HCT116 (cell line): ENCODE data around the gene TSPAN2. TPM values are rescaled to one million over a fixed set of nuclear protein-coding genes. Genes with fewer than 3 reads are reported as not detected.

Source experiments
- ATAC-seq: fragments of 200-7000 bp; cut with Tn5 transposase; 2 replicates; pipeline ENCODE4 v1.9.1; 2020; ENCODE audit warnings: mild to moderate bottlenecking, moderate library complexity
- BruUV-seq: library from RNA; stranded (reverse); fragments of 400-500 nt; replicated peaks from 2 replicates; lab custom pipeline; 2021; lab: Mats Ljungman, UMichigan
- CTCF ChIA-PET: fragments of 300-600 bp; sonication (Branson Sonifier 250); formaldehyde crosslinking; loops from one replicate; lab custom pipeline; 2021; ENCODE audit warnings: antibody characterized with exemption; lab: Charles Lee
- POLR2A ChIA-PET: fragments of 300-600, 350-600 bp; sonication (Branson Sonifier 250); formaldehyde crosslinking; loops from one replicate; lab custom pipeline; 2021; ENCODE audit warnings: antibody characterized with exemption; lab: Charles Lee
- RAD21 ChIA-PET, 2 experiments: fragments of 300-600 bp; sonication (Branson Sonifier 250); formaldehyde crosslinking; loops; one replicate each; lab custom pipeline; 2023; ENCODE audit warnings: low total read pairs in 2 of 2; ENCODE audit not compliant: uncharacterized antibody in 2 of 2, unreplicated experiment in 2 of 2, low non-redundant PET in 1 of 2; lab: Charles Lee
- DNase-seq: peaks from one replicate; pipeline ENCODE4 v3.0.0-alpha.2; 2010; ENCODE audit warnings: low read depth, low spot score
- H2AFZ ChIP-seq: fragments of 200-600 bp; shearing (Covaris generic), sonication (generic); 2 replicates; pipeline ENCODE4 v1.6.1; 2017; ENCODE audit warnings: low read depth, mixed run types, mixed read lengths, antibody characterized with exemption, low read length; ENCODE audit not compliant: poor library complexity, severe bottlenecking
- H3K27ac ChIP-seq: 2 replicates; pipeline ENCODE4 v1.5.1; 2012; ENCODE audit warnings: low read depth, low read length
- H3K27me3 ChIP-seq: fragments of 200-600 bp; sonication (generic); 2 replicates; pipeline ENCODE4 v1.6.1; 2016; ENCODE audit warnings: mixed run types, low read length, mixed read lengths; ENCODE audit not compliant: insufficient read depth
- H3K36me3 ChIP-seq, 2 experiments: fragments of 200-500 bp in 1 of 2; fragments of 200-600 bp in 1 of 2; sonication (Bioruptor generic) in 1 of 2; sonication (generic) in 1 of 2; 2 replicates each; pipeline versions ENCODE4 v1.5.1 to v1.6.1; 2014 to 2016; ENCODE audit warnings: low read length in 2 of 2, inconsistent platforms in 1 of 2, mixed read lengths in 1 of 2, mixed run types in 1 of 2; ENCODE audit not compliant: insufficient read depth in 2 of 2, control insufficient read depth in 1 of 2
- H3K4me1 ChIP-seq, 2 experiments: fragments of 200-600 bp in 1 of 2; sonication (generic) in 1 of 2; 2 replicates each; pipeline versions ENCODE4 v1.5.1 to v1.6.1; 2012 to 2017; ENCODE audit warnings: low read length in 2 of 2, inconsistent platforms in 1 of 2, mild to moderate bottlenecking in 1 of 2, mixed read lengths in 1 of 2, mixed run types in 1 of 2, moderate library complexity in 1 of 2; ENCODE audit not compliant: insufficient read depth in 2 of 2, control insufficient read depth in 1 of 2
- H3K4me2 ChIP-seq: fragments of 200-600 bp; sonication (generic); 2 replicates; pipeline ENCODE4 v1.6.1; 2017; ENCODE audit warnings: mixed run types, low read length, mixed read lengths
- H3K4me3 ChIP-seq, 2 experiments: fragments of 200-600 bp in 1 of 2; sonication (generic) in 1 of 2; replicated peaks in 1 of 2; 2 replicates each; pipeline ENCODE4 v1.5.1; 2011 to 2016; ENCODE audit warnings: low read length in 2 of 2, control low read depth in 1 of 2, low read depth in 1 of 2, mild to moderate bottlenecking in 1 of 2, mixed read lengths in 1 of 2, mixed run types in 1 of 2
- H3K79me2 ChIP-seq: fragments of 200-600 bp; sonication (generic); 2 replicates; pipeline ENCODE4 v1.6.1; 2017; ENCODE audit warnings: mild to moderate bottlenecking, mixed run types, low read length, moderate library complexity, mixed read lengths; ENCODE audit not compliant: insufficient read depth
- H3K9ac ChIP-seq: fragments of 200-600 bp; sonication (generic); 2 replicates; pipeline ENCODE4 v1.6.1; 2016; ENCODE audit warnings: low read length, mixed read lengths
- H3K9me2 ChIP-seq: fragments of 200-600 bp; sonication (generic), shearing (Covaris generic); 2 replicates; pipeline ENCODE4 v1.6.1; 2017; ENCODE audit warnings: mixed run types, mild to moderate bottlenecking, moderate library complexity; ENCODE audit not compliant: insufficient read depth
- H3K9me3 ChIP-seq, 2 experiments: fragments of 200-500 bp in 1 of 2; fragments of 200-600 bp in 1 of 2; sonication (Bioruptor generic) in 1 of 2; sonication (generic) in 1 of 2; 2 replicates each; pipeline ENCODE4 v1.6.1; 2014 to 2017; ENCODE audit warnings: low read length in 2 of 2, mixed read lengths in 2 of 2, inconsistent platforms in 1 of 2, low read depth in 1 of 2, mild to moderate bottlenecking in 1 of 2, mixed run types in 1 of 2, moderate library complexity in 1 of 2; ENCODE audit not compliant: control insufficient read depth in 1 of 2, insufficient read depth in 1 of 2
- H4K20me1 ChIP-seq: fragments of 200-600 bp; sonication (generic), shearing (Covaris generic); 2 replicates; pipeline ENCODE4 v1.6.1; 2017; ENCODE audit warnings: mixed run types, mild to moderate bottlenecking, moderate library complexity; ENCODE audit not compliant: insufficient read depth
- CBX3 ChIP-seq: IDR thresholded peaks from 2 replicates; pipeline ENCODE4 v1.6.1; 2012; ENCODE audit warnings: low read depth
- CEBPB ChIP-seq: IDR thresholded peaks from 2 replicates; pipeline ENCODE4 v1.6.1; 2012; ENCODE audit warnings: low read depth
- EGR1 ChIP-seq: IDR thresholded peaks from 2 replicates; pipeline ENCODE4 v1.6.1; 2012; ENCODE audit warnings: low read depth
- ELF1 ChIP-seq: IDR thresholded peaks from 2 replicates; pipeline ENCODE4 v1.6.1; 2012; ENCODE audit warnings: low read depth, borderline replicate concordance
- EZH2 ChIP-seq: fragments of 200-600 bp; sonication (generic); IDR thresholded peaks from 2 replicates; pipeline ENCODE4 v1.6.1; 2017; ENCODE audit warnings: antibody characterized with exemption, mixed run types
- EZH2phosphoT487 ChIP-seq: fragments of 200-600 bp; IDR thresholded peaks from 2 replicates; pipeline ENCODE4 v1.6.1; 2018; ENCODE audit warnings: antibody characterized with exemption, borderline replicate concordance
- FOSL1 ChIP-seq: IDR thresholded peaks from 2 replicates; pipeline ENCODE4 v1.6.1; 2012; ENCODE audit warnings: low read depth
- JUND ChIP-seq: IDR thresholded peaks from 2 replicates; pipeline ENCODE4 v1.6.1; 2012
- POLR2A ChIP-seq: IDR thresholded peaks from 2 replicates; pipeline ENCODE4 v1.7.0; 2011; ENCODE audit warnings: borderline replicate concordance; ENCODE audit not compliant: insufficient read depth, insufficient read length; ENCODE audit errors: extremely low read depth
- POLR2AphosphoS5 ChIP-seq: IDR thresholded peaks from 2 replicates; pipeline ENCODE4 v1.6.1; 2011; ENCODE audit warnings: mild to moderate bottlenecking, low read depth, low read length, moderate library complexity
- RAD21 ChIP-seq: IDR thresholded peaks from 2 replicates; pipeline ENCODE4 v1.6.1; 2012; ENCODE audit warnings: low read depth, mild to moderate bottlenecking
- SIN3A ChIP-seq: IDR thresholded peaks from 2 replicates; pipeline ENCODE4 v1.6.1; 2012; ENCODE audit warnings: low read depth
- SP1 ChIP-seq: IDR thresholded peaks from 2 replicates; pipeline ENCODE4 v1.6.1; 2012; ENCODE audit warnings: low read depth
- SRF ChIP-seq: IDR thresholded peaks from 2 replicates; pipeline ENCODE4 v1.6.1; 2012; ENCODE audit warnings: low read depth
- YY1 ChIP-seq: IDR thresholded peaks from 2 replicates; pipeline ENCODE4 v1.6.1; 2011; ENCODE audit warnings: low read length, low read depth, moderate library complexity, mild to moderate bottlenecking; ENCODE audit not compliant: insufficient replicate concordance; ENCODE audit errors: extremely low read depth
- ZFX ChIP-seq: fragments of 450-650 bp; IDR thresholded peaks from 2 replicates; pipeline ENCODE4 v1.6.1; 2017
- ZNF274 ChIP-seq: fragments of 200-500 bp; sonication (Bioruptor generic); IDR thresholded peaks from 2 replicates; pipeline ENCODE4 v1.6.1; 2014; ENCODE audit warnings: mild to moderate bottlenecking, low read depth, low read length, inconsistent platforms
- intact Hi-C: fragments of 100-400 bp; cut with micrococcal nuclease; formaldehyde crosslinking; loops from 2 replicates; pipeline ENCODE4 v1.10.0; 2022
- total RNA-seq: library from RNA; stranded (reverse); gene quantifications from one replicate; pipeline ENCODE4 v1.2.1, GENCODE V29; 2021; ENCODE audit not compliant: unreplicated experiment
- TF ChIP-seq, protein P1 (sequence below), 3 experiments: fragments of 200-600 bp in 1 of 3; sonication (generic) in 1 of 3; IDR thresholded peaks in 2 of 3; conservative IDR thresholded peaks in 1 of 3; 2 replicates each; pipeline ENCODE4 v1.5.1; 2012 to 2017; ENCODE audit warnings: low read depth in 2 of 3, low read length in 2 of 3, antibody characterized with exemption in 1 of 3, borderline replicate concordance in 1 of 3, control low read depth in 1 of 3, mild to moderate bottlenecking in 1 of 3, mixed read lengths in 1 of 3, mixed run types in 1 of 3, moderate library complexity in 1 of 3; ENCODE audit not compliant: insufficient read depth in 1 of 3
- TF ChIP-seq, protein P2 (sequence below): IDR thresholded peaks from 2 replicates; pipeline ENCODE4 v1.6.1; 2012

The TSPAN2 gene
- total RNA-seq, 1 experiment from 2014 or later, result 0.98 TPM

DNA sequence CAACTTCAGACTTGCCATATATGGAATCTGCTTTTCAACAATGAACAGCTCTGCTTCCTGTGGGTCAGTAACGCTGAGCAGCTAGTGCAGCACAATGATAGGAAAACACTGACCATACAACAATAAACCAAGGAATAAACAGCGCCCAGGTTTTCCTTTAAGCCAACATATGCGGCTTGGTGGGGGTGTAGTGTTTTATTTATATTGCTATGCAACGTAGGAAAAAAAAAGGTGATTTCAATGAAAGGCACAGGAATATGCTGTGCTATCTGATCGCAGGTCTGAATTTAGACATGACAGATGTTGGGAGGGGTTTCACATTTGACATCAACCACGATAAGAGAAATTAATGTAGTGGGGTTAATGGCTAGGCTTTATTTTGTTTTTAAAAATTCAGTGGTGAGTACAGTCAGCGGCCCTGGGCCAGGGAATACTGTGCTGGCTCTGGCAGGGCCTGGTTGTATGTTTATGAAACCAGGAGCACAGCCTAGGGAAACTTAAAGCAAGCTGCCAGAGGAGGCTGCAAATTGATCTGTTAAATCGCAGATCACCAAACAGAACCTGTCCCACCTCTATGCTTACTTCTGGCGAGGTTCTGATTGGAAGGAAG lies 4.3 kb downstream of the TSPAN2 start:
- Histone ChIP-seq H4K20me1 (no peaks in the 10 kb centered on the region), H3K36me3 (no peaks in the 10 kb centered on the region), H3K27ac (no peak overlapping the region), H3K4me2 (no peak overlapping the region), H3K9ac (no peak overlapping the region), H3K9me2 (no peaks in the 10 kb centered on the region), H3K4me1 (0 out of 4 replicates have a peak, but pooled peaks cover 0 to 4% of the 10 kb centered on the region in 2 experiments), H3K27me3 (no peaks in the 10 kb centered on the region), H3K4me3 (no peak overlapping the region), H3K9me3 (no peaks in the 10 kb centered on the region), H2AFZ (no peak overlapping the region), H3K79me2 (no peaks in the 10 kb centered on the region)
- ATAC-seq, result no peak
- ChIA-PET CTCF (no interaction called here), RAD21 (interaction anchor here in 1 of 2 experiments (0.5 kb wide), 1 partner anchor 34 kb away, joined by 3 read pairs; no protein-coding TSS in a partner anchor), POLR2A (no interaction called here)
- intact Hi-C loops, result no loop called here
- DNase-seq, result no peak
- BruUV-seq, result no TSS peak
- TF ChIP-seq CBX3, result no peak
- TF ChIP-seq RAD21, result no peak
- TF ChIP-seq CEBPB, result no peak
- TF ChIP-seq POLR2A, result no peak
- no peak for TF ChIP-seq EZH2phosphoT487
- TF ChIP-seq SRF, result no peak
- no peak for TF ChIP-seq EGR1
- no peak for TF ChIP-seq ZFX
- no peak for TF ChIP-seq POLR2AphosphoS5

DNA sequence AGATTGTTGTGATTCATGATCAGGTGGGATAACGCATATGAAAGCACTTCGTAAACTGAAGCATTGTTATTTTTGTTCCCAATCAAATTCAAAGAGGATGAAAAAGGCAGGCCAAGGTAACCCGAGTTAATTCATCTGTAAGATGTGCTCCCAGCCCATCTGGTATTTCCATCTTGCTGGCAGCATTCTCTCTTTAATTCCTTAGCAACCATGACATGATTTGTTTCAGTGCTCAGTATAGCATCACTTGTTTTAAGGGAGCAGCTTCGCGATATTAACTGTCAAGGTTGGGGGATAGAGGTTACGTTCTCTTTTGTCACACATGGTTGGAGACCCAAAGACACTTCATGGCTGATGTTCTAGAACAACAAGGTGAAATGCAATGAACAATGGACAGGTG lies 6.4 kb downstream of the TSPAN2 start:
- POLR2A ChIA-PET, result no interaction called here
- RAD21 ChIA-PET, result no interaction called here
- H3K27me3 ChIP-seq, result no peaks in the 10 kb centered on the region
- DNase-seq, result no peak
- H3K36me3 ChIP-seq, result no peaks in the 10 kb centered on the region
- no peaks in the 10 kb centered on the region for H3K4me1 ChIP-seq
- no peak overlapping the region for H3K4me3 ChIP-seq
- H3K9me2 ChIP-seq, result no peaks in the 10 kb centered on the region
- H3K9me3 ChIP-seq, result no peaks in the 10 kb centered on the region
- no peak overlapping the region for H2AFZ ChIP-seq
- no peak overlapping the region for H3K9ac ChIP-seq
- CTCF ChIA-PET, result no interaction called here
- ATAC-seq, result no peak
- intact Hi-C loops, result no loop called here
- H3K79me2 ChIP-seq, result no peaks in the 10 kb centered on the region
- H4K20me1 ChIP-seq, result no peaks in the 10 kb centered on the region
- H3K4me2 ChIP-seq, result no peak overlapping the region
- BruUV-seq, result no TSS peak
- no peak overlapping the region for H3K27ac ChIP-seq
- no peak for TF ChIP-seq POLR2AphosphoS5
- no peak for TF ChIP-seq JUND
- TF ChIP-seq RAD21, result no peak
- no peak for TF ChIP-seq CEBPB
- TF ChIP-seq SIN3A, result no peak
- TF ChIP-seq, protein P1, sequence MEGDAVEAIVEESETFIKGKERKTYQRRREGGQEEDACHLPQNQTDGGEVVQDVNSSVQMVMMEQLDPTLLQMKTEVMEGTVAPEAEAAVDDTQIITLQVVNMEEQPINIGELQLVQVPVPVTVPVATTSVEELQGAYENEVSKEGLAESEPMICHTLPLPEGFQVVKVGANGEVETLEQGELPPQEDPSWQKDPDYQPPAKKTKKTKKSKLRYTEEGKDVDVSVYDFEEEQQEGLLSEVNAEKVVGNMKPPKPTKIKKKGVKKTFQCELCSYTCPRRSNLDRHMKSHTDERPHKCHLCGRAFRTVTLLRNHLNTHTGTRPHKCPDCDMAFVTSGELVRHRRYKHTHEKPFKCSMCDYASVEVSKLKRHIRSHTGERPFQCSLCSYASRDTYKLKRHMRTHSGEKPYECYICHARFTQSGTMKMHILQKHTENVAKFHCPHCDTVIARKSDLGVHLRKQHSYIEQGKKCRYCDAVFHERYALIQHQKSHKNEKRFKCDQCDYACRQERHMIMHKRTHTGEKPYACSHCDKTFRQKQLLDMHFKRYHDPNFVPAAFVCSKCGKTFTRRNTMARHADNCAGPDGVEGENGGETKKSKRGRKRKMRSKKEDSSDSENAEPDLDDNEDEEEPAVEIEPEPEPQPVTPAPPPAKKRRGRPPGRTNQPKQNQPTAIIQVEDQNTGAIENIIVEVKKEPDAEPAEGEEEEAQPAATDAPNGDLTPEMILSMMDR (IDR thresholded peaks at IDR 0.05 in 2 of 3, conservative IDR thresholded peaks at IDR 0.05 in 1 of 3; ENCODE audit: borderline replicate concordance in 1 of 3, insufficient read depth in 1 of 3, low read depth in 2 of 3, low read length in 2 of 3), result no peak
- TF ChIP-seq ELF1, result no peak
- no peak for TF ChIP-seq FOSL1
- TF ChIP-seq ZNF274, result no peak
- no peak for TF ChIP-seq EGR1
- TF ChIP-seq EZH2phosphoT487, result no peak
- no peak for TF ChIP-seq YY1
- TF ChIP-seq CBX3, result no peak
- TF ChIP-seq EZH2, result no peak
- TF ChIP-seq ZFX, result no peak
- TF ChIP-seq, protein P2, sequence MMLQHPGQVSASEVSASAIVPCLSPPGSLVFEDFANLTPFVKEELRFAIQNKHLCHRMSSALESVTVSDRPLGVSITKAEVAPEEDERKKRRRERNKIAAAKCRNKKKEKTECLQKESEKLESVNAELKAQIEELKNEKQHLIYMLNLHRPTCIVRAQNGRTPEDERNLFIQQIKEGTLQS, result no peak
- TF ChIP-seq SP1, result no peak
- no peak for TF ChIP-seq SRF
